ENCODE results near the gene SLC25A42.
A peak's percentile ranks its signal among the peaks of the same experiment; 100 is the strongest.
"Not testable (repeated sequence)": the region's sequence is repeated elsewhere in the genome, so short reads cannot be mapped to it uniquely, and the experiment has no call there.

The SLC25A42 gene

GRCh38 chr19:19063183-19064097 is at the start of gene SLC25A42:
TSS of gene SLC25A42 (plus strand) at chr19:19063994. CDS start at chr19:19096125, 32,131 bp downstream.
- DNase-seq, result peak; percentile 100

GRCh38 chr19:19021115-19021514 is 42.7 kb upstream of the SLC25A42 start:
- DNase-seq, result no peak

- no peak for DNase-seq
Observed at GRCh38 chr19:19022380-19022961, 41.3 kb upstream of the SLC25A42 start.

GRCh38 chr19:19023376-19023775 is 40.4 kb upstream of the SLC25A42 start:
- not testable (repeated sequence) for DNase-seq

- no peak for DNase-seq
Observed at GRCh38 chr19:19025861-19026260, 37.9 kb upstream of the SLC25A42 start.

GRCh38 chr19:19026299-19026971 is 37.4 kb upstream of the SLC25A42 start:
- DNase-seq, result no peak

GRCh38 chr19:19027228-19027627 is 36.6 kb upstream of the SLC25A42 start:
- no peak for DNase-seq

GRCh38 chr19:19028526-19028925 is 35.3 kb upstream of the SLC25A42 start:
- DNase-seq, result no peak

GRCh38 chr19:19031891-19032290 is 31.9 kb upstream of the SLC25A42 start:
- DNase-seq, result no peak

GRCh38 chr19:19032420-19033175 is 31.2 kb upstream of the SLC25A42 start:
- peak; percentile 94 for DNase-seq

GRCh38 chr19:19033176-19033425 is 30.7 kb upstream of the SLC25A42 start:
- no peak for DNase-seq

- peak; percentile 94 for DNase-seq
Observed at GRCh38 chr19:19033426-19034203, 30.2 kb upstream of the SLC25A42 start, which contains the start of the genes ARMC6 and SUGP2. TSS of gene ARMC6 (plus strand) at chr19:19033603. CDS start at chr19:19034210, 607 bp downstream. TSS of gene SUGP2 (minus strand) at chr19:19033517. CDS start at chr19:19031071, 2,446 bp downstream.

GRCh38 chr19:19034204-19034624 is 29.6 kb upstream of the SLC25A42 start:
- peak; percentile 62 for DNase-seq

- DNase-seq, result no peak
Observed at GRCh38 chr19:19039901-19040300, 23.9 kb upstream of the SLC25A42 start.

- no peak for DNase-seq
Observed at GRCh38 chr19:19040417-19040816, 23.4 kb upstream of the SLC25A42 start.

GRCh38 chr19:19042732-19043280 is 21.0 kb upstream of the SLC25A42 start:
- DNase-seq, result no peak

- no peak for DNase-seq
Observed at GRCh38 chr19:19043481-19043880, 20.3 kb upstream of the SLC25A42 start.

- DNase-seq, result no peak
Observed at GRCh38 chr19:19043881-19044280, 19.9 kb upstream of the SLC25A42 start.

GRCh38 chr19:19049406-19049805 is 14.4 kb upstream of the SLC25A42 start:
- no peak for DNase-seq

- DNase-seq, result no peak
Observed at GRCh38 chr19:19050104-19050503, 13.7 kb upstream of the SLC25A42 start.

- DNase-seq, result no peak
Observed at GRCh38 chr19:19050731-19051130, 13.1 kb upstream of the SLC25A42 start.
